ENCODE data around the gene RGP1.

- no peak for TF ChIP-seq EZH2 (IDR thresholded peaks at IDR 0.05)
- TF ChIP-seq, protein P1, sequence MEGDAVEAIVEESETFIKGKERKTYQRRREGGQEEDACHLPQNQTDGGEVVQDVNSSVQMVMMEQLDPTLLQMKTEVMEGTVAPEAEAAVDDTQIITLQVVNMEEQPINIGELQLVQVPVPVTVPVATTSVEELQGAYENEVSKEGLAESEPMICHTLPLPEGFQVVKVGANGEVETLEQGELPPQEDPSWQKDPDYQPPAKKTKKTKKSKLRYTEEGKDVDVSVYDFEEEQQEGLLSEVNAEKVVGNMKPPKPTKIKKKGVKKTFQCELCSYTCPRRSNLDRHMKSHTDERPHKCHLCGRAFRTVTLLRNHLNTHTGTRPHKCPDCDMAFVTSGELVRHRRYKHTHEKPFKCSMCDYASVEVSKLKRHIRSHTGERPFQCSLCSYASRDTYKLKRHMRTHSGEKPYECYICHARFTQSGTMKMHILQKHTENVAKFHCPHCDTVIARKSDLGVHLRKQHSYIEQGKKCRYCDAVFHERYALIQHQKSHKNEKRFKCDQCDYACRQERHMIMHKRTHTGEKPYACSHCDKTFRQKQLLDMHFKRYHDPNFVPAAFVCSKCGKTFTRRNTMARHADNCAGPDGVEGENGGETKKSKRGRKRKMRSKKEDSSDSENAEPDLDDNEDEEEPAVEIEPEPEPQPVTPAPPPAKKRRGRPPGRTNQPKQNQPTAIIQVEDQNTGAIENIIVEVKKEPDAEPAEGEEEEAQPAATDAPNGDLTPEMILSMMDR (IDR thresholded peaks at IDR 0.05), result no peak
- TF ChIP-seq EZH2phosphoT487 (IDR thresholded peaks at IDR 0.05), result no peak
Observed at GRCh38 chr9:35705836-35706430, 43.2 kb upstream of the RGP1 start.

Measured in neural progenitor cell (in vitro differentiated cells).